A549 treated with AZD9567 at 1 μM for 4 hours (cell line): ENCODE measurements around the gene F8A2. TPM values are rescaled to one million over a fixed set of nuclear protein-coding genes. Genes with fewer than 3 reads are reported as not detected.

ENCODE experiments used
- total RNA-seq: library from RNA; stranded (reverse); fragments of 200-300 nt; extraction: Qiagen RNA extraction; gene quantifications from 5 replicates; pipeline ENCODE4 v1.2.3, GENCODE V29; 2022; ENCODE audit not compliant: insufficient read depth

The F8A2 gene
- not detected in 5 replicates for total RNA-seq

GRCh38 chrX:155381843-155382528, at the start of gene F8A2:
F8A2 (plus strand) TSS chrX:155382095; CDS start chrX:155382115, 20 bp downstream.

GRCh38 chrX:155334486-155335336, 47.2 kb upstream of the F8A2 start, which contains the start of gene CLIC2:
CLIC2 (minus strand) TSS chrX:155334614; CDS start chrX:155334427, 187 bp downstream.

Other genes with a start within 250 kb of the F8A2 start
- 50.5 to 61.8 TPM (median 51.0 TPM) in 5 replicates for gene VBP1, start 165.6 kb upstream of the F8A2 start, total RNA-seq
- gene RAB39B, start 117.6 kb upstream of the F8A2 start, total RNA-seq = 0.57 to 1.3 TPM (median 0.72 TPM) in 5 replicates
- gene CLIC2, start 47.5 kb upstream of the F8A2 start, total RNA-seq = 0.07 to 0.13 TPM (median 0.08 TPM) in 4 of 5 replicates, not detected in the other
- gene F8A3, start 76.5 kb downstream of the F8A2 start, total RNA-seq = 0.86 to 1.3 TPM (median 1.0 TPM) in 4 of 5 replicates, not detected in the other
- 0.10 to 0.20 TPM (median 0.12 TPM) in 5 replicates for gene SPRY3, start 230.5 kb downstream of the F8A2 start, total RNA-seq
- 6.7 to 9.9 TPM (median 9.1 TPM) in 5 replicates for gene TMLHE, start 230.9 kb downstream of the F8A2 start, total RNA-seq